Fibroblast of gingiva (primary cell): ENCODE results near the gene ITPR2.
"Not testable (repeated sequence)": the region's sequence is repeated elsewhere in the genome, so short reads cannot be mapped to it uniquely, and the experiment has no call there.

Experiments
- DNase-seq: peaks from one replicate; pipeline ENCODE4 v3.0.0-alpha.2; 2011; ENCODE audit warnings: low read depth

Gene ITPR2

DNA sequence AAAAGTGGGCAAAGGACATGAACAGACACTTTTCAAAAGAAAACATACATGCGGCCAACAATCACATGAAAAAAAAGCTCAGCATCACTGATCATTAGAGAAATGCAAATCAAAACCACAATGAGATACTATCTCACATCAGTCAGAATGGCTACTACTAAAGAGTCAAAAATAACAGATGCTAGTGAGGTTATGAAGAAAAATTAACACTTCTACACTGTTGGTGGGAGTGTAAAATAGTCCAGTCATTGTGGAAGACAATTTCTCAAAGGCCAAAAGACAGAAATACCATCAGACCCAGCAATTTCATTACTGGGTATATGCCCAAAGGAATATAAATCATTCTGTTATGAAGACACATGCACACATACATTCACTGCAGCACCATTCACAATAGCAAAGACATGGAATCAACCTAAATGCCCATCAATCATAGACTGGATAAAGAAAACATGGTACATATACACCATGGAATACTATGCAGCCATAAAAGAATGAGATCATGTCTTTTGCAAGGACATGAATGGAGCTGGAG is 103.8 kb downstream of the ITPR2 start:
- not testable (repeated sequence) for DNase-seq

DNA sequence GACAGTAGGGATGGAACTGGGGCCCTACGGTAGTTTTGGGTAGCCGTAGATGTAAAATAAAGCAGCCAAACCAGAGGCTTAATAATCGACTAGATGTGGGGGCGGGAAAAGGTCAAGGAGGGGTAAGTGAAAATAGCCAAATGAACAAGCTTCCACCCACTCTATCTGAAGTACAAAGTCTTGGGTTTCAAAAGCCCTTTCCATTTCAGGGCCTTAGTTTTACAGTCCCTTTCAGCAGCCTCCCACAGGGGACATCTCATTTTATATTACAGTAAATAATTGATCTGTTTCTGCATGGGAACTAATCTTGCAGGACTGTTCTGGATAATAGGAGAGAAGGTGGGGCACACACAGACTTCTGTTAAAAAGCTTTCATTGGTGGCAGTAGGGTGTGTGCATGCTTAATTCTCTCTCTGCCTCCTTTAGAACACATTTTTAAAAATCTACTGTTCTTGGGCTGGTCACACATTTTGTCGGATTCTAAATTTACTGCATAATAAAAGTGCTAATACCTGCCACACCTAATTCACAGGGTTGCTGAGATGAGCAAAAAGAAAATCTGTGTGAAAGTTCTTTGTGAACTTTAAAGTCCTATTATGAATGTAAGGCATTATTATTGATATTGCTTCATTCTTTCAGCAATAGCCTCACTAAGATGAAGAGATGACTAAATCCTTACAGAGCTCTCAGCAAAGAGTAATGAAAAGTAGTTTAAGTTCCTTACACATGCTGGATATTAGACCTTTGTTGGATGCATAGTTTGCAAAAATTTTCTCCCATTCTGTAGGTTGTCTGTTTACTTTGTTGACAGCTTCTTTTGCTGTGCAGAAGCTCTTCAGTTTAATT is 104.6 kb downstream of the ITPR2 start:
- DNase-seq = no peak

DNA sequence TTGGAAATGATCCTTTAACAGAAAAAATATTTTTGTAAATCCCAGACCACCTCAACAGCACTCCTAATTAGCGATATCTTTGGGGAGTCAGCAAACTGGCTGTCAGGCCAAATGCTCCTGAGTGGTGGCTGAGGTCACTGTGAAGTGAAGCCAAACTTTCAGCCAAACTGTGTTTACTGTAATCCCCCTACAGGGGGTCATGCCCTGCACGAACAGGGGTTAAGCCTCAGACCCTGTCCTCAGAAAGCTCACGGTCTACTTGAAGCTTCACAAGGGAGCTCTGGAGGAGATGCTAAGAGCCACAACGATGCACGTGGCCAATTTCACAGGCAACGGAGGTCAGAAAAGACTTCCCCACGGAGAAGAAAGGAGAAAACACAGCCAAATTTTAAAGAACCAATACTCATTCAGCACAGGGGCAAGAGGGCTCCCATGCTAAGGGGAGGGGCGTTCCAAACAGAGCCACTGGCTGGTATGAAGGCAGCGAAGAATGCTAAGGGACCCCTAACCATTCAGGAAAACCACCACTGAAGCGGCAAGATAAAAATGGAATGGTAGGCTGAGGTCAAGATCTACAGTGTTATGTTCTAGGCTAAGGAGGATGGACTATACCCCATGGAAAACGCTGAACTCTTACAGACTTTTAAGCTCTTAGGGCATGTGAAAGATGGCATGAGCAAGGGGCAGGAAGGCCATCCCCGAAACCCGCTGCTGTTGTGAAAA is 105.4 kb downstream of the ITPR2 start:
- DNase-seq = no peak

DNA sequence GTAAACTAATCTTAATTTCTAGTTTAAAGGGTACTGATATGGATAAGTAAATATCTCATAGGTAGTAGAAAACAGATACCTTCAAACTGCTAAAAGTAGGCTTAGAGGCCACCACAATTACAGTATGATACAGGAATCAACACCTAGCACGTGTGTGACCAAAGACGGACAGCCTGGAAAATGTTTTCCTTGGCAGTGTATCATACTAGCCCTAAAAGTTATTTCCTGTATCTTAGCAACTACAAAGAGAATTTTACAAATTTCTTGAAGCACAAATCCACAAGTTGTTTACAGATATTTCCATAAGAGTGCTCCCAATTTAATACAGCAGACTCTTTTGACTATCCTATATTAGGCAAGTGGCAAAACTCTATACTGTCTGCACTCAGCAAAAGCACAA is 106.0 kb downstream of the ITPR2 start:
- no peak for DNase-seq

DNA sequence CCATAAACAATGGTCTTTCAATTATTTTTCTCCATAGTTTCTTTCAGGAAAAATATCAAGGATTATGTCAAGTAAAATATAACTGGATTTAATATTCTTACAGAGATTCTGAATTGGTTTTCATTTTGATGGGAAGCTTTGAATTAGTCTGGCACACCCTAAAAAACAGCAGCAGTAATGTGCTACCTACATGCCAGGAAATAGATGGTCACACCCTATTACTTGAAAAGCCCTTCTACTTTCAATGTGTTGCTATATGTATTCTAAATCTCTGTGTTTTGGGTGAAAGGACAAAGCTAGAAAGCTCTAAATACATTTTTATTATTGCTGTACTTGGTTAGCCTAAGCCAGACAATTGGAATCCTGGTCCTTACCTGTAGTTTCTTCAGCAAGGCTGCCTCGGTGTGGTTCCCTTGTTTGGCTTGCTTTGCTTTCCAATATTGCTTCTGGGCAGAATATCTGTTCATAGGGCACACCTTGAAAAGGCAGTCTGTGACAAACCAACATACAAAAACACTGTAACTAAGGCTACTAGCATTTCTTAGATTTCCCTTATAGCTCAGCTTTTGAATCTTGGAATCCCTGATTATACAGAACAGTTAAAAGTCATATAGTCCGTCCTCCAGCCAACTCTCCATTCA is 107.6 kb downstream of the ITPR2 start:
- no peak for DNase-seq

DNA sequence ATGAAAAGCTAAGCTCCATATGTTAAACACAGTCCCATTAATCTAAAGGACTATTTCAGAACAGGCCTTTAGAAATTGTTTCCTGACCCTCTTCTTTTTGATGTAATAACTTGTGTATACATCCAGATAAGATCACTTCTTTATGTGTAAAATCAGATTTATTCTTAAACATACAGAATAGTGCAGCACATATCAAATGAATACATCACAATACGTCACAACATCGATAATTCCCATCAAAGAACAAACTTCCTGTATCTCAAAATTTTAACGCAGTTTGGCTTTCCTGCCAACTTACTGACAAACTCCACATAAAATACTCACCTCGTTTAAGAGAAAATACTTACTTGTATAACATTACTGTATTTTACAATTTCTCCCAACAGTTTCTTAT is 108.7 kb downstream of the ITPR2 start:
- DNase-seq = no peak

DNA sequence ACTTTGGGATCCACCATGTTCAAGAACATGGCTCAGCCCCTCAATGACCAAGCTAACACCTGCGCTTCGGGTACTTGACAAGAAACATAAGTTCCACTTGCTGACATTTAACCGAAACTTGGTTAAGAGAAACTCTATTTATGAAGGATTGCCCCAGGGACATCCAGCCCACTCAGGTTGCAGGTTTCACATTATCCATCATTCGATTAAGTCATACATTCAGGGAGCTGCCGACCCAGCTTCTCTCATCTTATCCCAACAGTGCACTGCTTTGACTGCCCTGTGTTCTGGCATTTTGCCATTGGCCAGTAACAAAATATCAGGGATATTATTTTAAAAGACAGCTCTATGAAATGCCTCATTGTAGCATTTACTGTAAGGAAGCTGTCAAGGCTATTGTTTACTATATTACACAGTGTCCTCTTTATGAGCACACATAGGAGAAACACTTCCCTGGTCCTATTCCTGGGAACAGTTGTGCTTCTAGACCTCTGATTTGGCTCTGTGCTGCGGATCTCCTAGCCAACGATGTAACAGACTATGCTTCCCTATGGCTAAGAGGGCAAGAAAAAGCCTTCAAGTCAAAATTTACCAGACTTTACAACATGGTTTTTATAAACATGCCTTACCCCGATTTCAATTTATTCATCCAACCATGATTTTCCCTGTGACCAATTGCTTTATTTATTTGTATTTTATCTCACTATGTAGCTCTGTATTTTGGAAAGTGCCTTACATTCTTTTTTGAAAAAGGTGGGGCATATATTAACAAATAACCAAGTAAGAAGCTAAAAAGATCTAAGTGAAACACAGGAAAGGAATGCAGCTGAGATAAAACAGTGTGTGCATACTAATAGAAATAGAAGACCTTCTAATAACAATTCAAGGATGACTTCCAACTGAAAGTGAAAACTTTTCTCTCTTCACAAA is 109.3 kb downstream of the ITPR2 start:
- no peak for DNase-seq

DNA sequence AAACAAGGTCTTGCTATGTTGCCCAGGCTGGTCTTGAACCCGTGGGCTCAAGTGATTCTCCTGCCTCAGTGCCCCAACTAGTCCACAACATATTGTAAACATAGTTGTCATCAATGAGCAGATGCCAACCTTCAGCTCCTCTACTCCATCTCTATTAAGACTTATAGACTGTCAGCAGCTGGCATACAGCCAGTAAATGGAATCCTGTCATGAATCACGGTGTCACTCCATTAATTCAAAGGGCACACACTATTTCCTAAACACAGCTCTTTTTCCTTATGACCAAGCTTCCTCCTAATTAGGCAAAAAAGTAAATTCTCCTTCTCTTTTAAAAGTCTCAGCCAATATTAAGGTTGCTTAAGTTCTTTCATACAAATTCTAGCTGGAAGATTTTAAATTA is 111.2 kb downstream of the ITPR2 start:
- no peak for DNase-seq

DNA sequence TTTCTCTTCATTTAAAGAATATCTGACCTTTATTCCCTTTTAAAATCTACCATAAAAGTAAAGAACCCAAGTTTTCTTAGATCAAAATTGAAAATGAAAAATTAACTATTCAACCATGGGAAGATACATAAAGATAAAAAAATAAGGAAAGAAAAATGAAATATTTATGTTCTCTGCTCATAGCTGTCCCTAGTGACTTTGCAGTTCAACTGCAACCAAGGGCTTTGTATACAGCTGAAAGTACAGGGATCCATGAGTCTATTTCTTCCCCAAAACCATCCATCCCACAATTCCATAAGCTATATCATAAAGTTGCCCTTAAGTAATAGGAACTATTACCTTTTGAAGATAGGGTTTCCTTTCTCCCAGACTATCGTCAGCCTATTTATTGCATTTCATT is 113.1 kb downstream of the ITPR2 start:
- DNase-seq = no peak

DNA sequence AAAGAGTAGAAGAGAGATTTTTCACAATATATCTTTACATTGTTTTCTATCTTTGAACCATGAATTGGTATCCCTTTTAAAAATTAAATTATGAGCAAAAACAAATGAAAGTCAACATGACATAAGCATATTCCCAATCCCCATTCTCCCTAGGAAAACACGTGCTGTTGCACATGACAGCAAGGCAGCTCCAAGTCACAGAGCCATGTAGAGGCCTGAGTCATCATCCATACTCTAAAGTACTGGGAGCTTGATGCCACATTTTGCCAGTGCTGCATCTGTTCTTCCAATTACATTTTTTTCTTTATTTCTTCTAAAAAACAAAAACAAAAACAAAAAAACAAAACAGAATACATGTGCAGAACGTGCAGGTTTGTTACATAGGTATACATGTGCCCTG is 115.2 kb downstream of the ITPR2 start:
- no peak for DNase-seq

DNA sequence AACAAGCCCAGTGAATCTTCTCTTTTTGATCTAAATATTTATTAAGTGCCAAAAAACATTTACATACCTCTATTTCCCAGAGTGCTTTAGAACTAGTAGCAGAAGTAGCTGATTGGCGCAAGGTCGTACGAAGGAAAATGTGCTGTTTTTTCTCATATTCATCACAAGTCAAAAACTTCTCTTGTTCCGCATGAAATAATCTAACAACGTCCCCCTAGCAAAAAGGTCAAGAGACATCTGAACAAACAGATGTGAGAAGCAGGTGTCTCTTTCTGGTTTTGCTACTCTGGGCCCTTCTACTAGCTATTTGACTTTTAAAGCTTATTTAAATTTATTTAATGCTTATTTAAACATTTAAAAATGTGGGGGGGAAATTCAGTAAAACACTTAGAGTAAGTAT is 117.8 kb downstream of the ITPR2 start:
- DNase-seq = no peak

DNA sequence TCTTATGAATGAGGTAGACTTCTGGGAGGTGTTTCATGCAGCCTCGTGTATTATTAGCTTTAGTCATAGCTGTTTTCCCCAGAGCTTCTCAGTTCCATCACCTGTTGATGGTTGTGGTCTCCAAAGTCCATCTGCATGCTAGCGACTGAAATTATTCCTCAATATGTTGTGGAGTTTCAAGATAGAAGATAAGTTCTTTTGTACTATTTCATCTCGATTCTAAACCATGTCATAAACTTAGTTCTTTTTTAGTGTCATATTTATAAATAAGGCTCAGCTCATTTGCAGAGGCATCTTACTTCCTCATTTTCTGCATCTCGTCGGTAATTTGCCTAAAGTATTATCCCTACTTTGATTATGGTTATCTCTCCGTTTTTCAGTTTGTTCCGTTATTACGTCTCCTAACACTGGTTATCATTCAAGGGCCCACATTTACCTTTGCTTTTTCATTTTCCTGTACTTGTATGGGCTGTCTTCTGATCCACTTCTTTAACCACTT is 119.1 kb downstream of the ITPR2 start:
- DNase-seq = no peak

DNA sequence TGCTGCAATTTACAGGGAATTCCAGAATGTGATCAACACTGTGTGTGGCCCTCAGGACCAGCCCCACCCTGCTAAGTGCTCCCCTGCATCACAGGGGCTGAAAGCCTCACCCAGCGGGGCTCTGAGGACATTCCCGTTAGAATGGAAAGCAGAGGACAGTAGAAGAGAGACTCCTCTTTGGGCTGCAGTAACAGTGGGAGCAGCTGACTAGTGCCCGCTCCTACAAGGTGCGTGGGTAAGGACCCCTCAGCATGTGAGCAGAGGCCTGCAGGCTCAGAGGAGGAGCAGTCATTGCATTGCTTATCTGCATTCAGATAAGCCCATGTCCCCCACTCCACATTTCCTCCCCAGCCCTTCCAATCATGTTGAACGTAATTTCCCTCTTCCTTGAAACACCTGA is 120.1 kb downstream of the ITPR2 start:
- DNase-seq = no peak

DNA sequence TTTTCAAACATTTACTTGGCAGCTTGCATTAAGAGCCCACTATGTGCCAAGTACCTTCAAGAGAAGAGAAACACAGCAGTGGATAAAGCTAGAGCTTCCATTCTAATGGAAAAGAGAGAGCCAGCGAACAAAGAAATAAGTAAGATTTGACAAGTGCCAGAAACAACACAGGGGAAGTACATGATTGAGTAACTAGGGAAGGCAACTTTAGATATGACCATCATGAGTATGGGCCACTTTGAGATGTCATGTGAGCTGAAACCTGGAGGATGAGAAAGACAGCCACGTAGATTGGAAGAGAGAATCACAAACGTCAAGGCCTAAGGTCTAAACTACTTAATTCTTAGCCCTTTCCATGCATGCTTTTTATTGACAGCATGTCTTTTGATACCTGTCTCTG is 121.4 kb downstream of the ITPR2 start:
- DNase-seq = no peak

DNA sequence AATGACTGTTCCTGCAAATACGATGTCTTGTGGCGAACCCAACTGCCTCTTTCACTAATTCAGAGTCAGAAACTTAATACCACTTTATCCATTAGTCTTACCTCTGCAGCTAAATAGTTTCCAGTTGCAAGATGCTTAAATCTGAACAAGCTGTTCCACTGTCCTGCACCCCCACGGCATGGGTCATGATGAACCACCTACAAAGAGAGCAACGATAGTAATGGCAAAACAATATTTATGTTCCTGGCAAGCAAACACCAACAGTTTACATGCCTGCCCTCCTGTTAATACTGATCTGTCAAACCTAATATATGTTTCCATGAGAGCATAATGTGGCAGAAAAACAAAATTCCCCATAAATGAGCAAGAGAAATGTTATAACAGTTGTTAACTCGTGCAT is 121.9 kb downstream of the ITPR2 start:
- DNase-seq = peak; percentile 71

DNA sequence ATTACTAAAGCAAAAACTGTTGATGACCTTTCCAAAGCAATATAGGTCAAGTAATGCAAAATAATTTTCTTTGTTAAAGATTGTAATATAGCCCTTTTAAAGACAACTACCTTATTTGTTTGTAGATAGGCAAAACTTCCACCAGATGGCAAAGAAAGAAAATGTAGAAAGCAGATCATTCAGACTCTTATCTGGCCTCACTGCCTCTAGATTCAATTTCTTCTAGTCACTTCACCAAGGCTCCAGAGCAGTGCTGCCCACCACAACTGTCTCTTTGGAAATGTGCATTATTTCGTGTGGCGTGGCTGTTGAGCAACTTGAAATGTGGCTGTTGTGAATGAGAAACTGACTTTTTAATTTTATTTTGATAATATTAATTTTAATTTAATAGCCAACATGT is 127.1 kb downstream of the ITPR2 start:
- DNase-seq = no peak

DNA sequence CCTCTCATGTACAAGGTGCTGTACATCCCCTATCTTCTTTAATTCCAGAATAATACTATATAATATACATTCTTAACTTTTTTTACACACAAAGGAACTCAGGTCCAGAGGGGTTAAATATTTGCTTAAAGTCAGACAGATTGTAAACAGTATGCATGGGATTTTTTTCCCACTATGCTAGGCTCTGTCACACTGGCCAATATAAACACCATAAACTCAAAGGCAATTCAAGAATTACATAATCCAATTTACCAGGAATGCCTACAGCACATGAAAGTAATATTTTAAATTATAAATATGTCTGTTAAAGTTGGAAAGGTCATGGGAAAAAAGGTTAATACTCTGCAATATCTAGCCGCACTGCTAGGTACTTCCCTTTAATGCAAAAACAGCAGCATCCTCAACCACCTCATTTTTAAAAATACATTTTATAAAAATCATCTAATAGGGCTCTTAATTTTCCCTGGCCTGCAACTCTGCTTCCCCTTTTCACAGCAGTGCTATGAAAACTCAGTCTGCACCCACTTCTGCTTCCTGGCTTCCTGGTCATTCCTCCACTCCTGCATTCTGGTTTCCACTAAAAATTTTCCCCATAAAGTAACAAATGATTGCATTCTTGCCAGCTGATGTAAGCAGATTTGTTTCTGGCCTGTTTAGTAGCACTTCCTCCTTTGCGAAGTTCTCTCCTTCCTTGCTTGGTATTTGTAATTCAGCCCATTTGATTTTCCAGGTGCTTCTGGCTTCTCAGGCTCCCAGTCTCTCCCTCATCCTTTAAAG is 128.1 kb downstream of the ITPR2 start:
- DNase-seq = no peak

DNA sequence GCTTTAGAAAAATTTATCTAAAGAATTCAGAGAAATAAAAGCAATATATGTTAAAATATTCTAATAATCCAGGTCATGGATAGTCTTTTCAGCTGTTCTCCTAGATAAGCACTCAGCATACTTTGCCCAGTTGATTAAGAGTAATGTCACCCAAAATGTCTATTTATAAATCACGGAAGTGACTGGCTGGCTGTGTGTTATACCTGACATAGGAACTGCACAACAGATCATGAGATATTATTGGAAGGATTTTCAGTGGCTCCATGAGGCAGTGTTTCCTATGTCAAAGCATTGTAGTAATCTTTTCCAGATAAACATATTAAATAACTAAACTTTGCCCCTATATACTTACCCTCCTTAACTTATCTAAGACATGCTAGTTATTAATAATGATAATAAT is 128.8 kb downstream of the ITPR2 start:
- no peak for DNase-seq

DNA sequence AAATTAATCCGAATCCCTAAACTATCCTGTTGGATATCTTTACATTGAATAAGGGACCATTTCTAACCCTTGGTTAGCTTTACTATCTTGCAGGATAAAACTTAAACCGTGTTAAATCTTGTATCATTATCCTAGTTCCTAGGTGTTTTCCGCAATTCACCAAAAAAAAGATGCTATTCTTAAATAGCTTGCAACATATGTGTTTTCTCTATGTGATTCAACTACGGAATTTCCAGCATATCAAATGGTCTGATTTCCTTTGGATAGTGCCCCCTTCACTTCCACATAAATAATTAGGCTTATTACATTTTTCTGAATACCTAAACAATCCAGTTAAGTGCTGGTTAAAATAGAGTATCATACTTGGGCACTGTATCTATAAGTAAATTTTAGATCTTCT is 130.3 kb downstream of the ITPR2 start:
- no peak for DNase-seq

DNA sequence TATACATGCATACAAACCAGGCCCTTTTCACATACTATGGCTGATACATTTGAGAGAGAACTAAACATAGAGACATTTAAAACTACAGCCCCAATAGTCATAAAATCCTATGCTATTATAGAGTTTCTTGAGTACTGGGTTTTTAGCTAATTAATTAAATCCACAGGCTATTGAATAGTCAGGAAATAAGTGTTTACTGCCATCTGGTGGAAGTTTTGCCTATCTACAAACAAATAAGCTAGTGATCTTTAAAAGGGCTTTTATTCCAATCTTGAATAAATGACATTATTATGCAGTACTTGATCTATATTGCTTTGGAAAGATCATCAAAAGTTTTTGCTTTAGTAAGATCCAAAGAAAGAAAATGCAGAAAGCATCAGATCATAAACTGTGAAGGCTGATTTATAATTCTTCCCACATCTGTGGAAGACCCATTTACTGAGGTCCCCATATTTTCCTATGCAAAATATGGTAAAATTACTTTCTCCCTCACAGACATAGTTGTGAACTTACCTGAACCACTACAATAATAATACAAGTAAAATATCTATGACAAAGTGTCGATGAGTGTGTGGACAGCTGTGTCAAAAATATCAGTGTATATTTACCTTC is 131.3 kb downstream of the ITPR2 start:
- peak; percentile 46 for DNase-seq
